Measurements from ENCODE around the gene GABPB2. TPM values are rescaled to one million over a fixed set of nuclear protein-coding genes. Genes with fewer than 3 reads are reported as not detected.

GABPB2 gene
- total and polyA plus RNA-seq, 2 of the 13 experiments (the other 11 are each of a cell fraction or from before 2014, with no cell fraction given), result 0.09 TPM; not detected in 1

GRCh38 chr1:151047925-151048644 lies 22.5 kb upstream of the GABPB2 start (continued):
- TF ChIP-seq, protein P1, sequence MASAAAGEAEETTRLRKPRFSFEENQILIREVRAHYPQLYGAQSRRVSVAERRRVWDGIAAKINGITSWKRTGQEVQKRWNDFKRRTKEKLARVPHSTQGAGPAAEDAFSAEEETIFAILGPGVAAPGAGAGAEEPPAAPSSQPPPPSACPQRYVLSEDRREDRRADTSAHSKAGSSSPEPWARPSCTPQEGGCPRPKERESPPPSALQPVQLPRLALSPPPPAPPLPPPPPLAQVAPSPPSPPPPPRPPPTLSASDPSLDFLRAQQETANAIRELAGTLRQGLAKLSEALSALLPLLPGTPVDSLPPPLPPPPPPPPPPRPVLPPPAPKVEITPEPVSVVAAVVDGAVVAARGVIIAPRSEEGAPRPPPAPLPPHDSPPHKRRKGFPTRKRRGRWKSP (CRISPR knock-in tag; IDR thresholded peaks at IDR 0.05), result 0 out of 2 replicates have a peak, but pooled peaks have one; percentile 43
- TF ChIP-seq KDM5B (CRISPR knock-in tag; IDR thresholded peaks at IDR 0.05; ENCODE audit: borderline replicate concordance) (peak; percentile 64; the same call in 1 of the 2 replicates), ZNF256 (CRISPR knock-in tag; conservative IDR thresholded peaks at IDR 0.05) (no peak), MTA3 (CRISPR knock-in tag; IDR thresholded peaks at IDR 0.05) (no peak), MED8 (CRISPR knock-in tag; IDR thresholded peaks at IDR 0.05; ENCODE audit: insufficient replicate concordance) (no peak), POLR2A (IDR thresholded peaks at IDR 0.05; ENCODE audit: insufficient read depth in 1 of 2, low read depth in 2 of 2, low read length in 2 of 2) (peak in 1 of 2 experiments; percentile 32; a peak in 1 of 4 replicates), ETS1 (CRISPR knock-in tag; IDR thresholded peaks at IDR 0.05) (no peak), ZNF329 (CRISPR knock-in tag; IDR thresholded peaks at IDR 0.05; ENCODE audit: low read depth) (no peak), ZNF678 (CRISPR knock-in tag; IDR thresholded peaks at IDR 0.05) (peak; percentile 41; the same call in 1 of the 2 replicates), ZFY (CRISPR knock-in tag; IDR thresholded peaks at IDR 0.05) (peak; percentile 62), GFI1 (CRISPR knock-in tag; IDR thresholded peaks at IDR 0.05; ENCODE audit: borderline replicate concordance) (peak; percentile 17; the same call in 1 of the 2 replicates), TOE1 (CRISPR knock-in tag; IDR thresholded peaks at IDR 0.05) (no peak), MED13 (CRISPR knock-in tag; IDR thresholded peaks at IDR 0.05) (no peak), ZEB1 (IDR thresholded peaks at IDR 0.05; ENCODE audit: insufficient replicate concordance, low read depth) (no peak), LCORL (IDR thresholded peaks at IDR 0.05) (no peak), LCORL (CRISPR knock-in tag; IDR thresholded peaks at IDR 0.05) (no peak; the same call in 1 of the 2 replicates), ADNP (CRISPR knock-in tag; IDR thresholded peaks at IDR 0.05) (no peak), RARA (CRISPR knock-in tag; IDR thresholded peaks at IDR 0.05) (no peak), THYN1 (CRISPR knock-in tag; IDR thresholded peaks at IDR 0.05; ENCODE audit: borderline replicate concordance, low read depth) (no peak), PRMT3 (CRISPR knock-in tag; IDR thresholded peaks at IDR 0.05; ENCODE audit: borderline replicate concordance, low read depth) (0 out of 2 replicates have a peak, but pooled peaks have one; percentile 15), NFRKB (IDR thresholded peaks at IDR 0.05) (no peak), ZNF513 (CRISPR knock-in tag; conservative IDR thresholded peaks at IDR 0.05) (no peak), ZSCAN21 (CRISPR knock-in tag; IDR thresholded peaks at IDR 0.05; ENCODE audit: borderline replicate concordance) (peak; percentile 78), NKX3-1 (CRISPR knock-in tag; IDR thresholded peaks at IDR 0.05) (no peak)
- TF ChIP-seq, protein P2, sequence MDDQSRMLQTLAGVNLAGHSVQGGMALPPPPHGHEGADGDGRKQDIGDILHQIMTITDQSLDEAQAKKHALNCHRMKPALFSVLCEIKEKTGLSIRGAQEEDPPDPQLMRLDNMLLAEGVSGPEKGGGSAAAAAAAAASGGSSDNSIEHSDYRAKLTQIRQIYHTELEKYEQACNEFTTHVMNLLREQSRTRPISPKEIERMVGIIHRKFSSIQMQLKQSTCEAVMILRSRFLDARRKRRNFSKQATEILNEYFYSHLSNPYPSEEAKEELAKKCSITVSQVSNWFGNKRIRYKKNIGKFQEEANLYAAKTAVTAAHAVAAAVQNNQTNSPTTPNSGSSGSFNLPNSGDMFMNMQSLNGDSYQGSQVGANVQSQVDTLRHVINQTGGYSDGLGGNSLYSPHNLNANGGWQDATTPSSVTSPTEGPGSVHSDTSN (CRISPR knock-in tag; IDR thresholded peaks at IDR 0.05; ENCODE audit: borderline replicate concordance), result peak; percentile 49; the same call in 1 of the 2 replicates
- TF ChIP-seq, protein P3, sequence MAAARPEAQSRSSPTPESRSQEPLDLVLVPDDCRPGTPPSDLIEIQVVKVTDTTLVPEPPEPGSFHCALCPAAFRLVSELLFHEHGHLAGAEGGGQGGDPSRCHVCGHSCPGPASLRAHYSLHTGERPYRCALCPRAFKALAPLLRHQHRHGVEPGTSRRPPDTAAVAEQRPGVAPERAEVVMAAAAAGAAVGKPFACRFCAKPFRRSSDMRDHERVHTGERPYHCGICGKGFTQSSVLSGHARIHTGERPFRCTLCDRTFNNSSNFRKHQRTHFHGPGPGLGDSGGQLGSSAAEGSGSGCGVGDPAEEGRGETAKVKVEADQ (CRISPR knock-in tag; IDR thresholded peaks at IDR 0.05; ENCODE audit: borderline replicate concordance), result peak; percentile 64; the same call in 1 of the 2 replicates
